ENCODE results near the gene OSGEPL1.
A peak's percentile ranks its signal among the peaks of the same experiment; 100 is the strongest.
"Not testable (repeated sequence)": the region's sequence is repeated elsewhere in the genome, so short reads cannot be mapped to it uniquely, and the experiment has no call there.

The OSGEPL1 gene

DNA sequence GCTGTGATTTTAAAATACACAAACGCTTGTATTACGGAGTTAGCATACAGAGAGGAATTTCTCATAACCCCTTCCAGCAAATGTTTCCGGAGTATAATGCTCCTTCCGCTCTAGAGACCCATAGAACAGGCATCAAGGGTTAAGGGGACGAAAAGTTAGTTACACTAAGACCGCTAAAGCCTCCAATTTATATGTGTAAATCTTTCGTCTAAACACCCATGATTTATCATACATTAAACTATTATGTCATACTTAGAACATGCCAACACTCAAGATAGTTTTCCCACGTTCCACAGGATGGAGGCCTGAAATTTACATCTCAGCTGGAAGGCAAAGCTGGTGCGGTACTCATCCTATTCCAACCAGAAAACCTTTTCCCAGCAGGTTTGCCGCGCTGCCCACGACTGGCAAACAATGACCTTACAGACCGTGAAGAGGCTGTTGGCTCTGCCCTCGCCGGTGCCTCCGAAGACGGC is 20.9 kb upstream of the OSGEPL1 start:
- Histone ChIP-seq H3K4me1 (ENCODE audit: insufficient read depth, low read length) (peaks cover 4% of the 10 kb centered on the region), H3K27me3 (ENCODE audit: insufficient read depth, low read length) (no peaks in the 10 kb centered on the region), H3K9me3 (ENCODE audit: insufficient read depth, low read depth, low read length) (no peaks in the 10 kb centered on the region), H3K36me3 (ENCODE audit: insufficient read depth, low read length) (peaks cover 60% of the 10 kb centered on the region), H3K4me3 (ENCODE audit: low read length) (peak overlapping the region; percentile 90), H3K9ac (ENCODE audit: low read depth, low read length) (peak overlapping the region; percentile 97), H3K27ac (ENCODE audit: low read depth, low read length) (peak overlapping the region; percentile 92)
- 0% methylated on average over 17 of the region's 17 CpGs for WGBS

DNA sequence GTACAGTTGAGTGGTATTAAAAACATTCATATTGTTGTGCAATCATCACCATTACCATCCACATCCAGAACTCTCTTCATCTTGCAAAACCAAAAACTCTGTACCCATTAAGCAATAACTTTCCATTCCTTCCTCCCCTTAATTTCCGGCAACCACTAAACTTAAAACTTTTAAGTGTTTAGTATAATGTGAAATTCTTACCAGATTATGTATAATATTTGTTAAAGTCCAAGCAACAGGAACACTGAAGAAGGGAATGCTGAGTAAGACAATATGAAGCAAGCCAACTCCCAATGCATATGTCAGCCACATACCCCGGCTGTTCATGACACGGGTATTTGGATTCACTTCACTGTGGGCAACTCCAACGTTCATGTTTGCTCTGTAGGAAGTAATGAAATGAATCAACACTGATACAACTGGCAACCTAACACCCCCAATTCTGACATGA is 19.7 kb upstream of the OSGEPL1 start:
- H3K27me3 ChIP-seq (ENCODE audit: insufficient read depth, low read length) = no peaks in the 10 kb centered on the region
- WGBS = 93% methylated on average over 3 of the region's 4 CpGs
- no peak overlapping the region; the same call in 1 of the 2 replicates for H3K9ac ChIP-seq (ENCODE audit: low read depth, low read length)
- H3K4me1 ChIP-seq (ENCODE audit: insufficient read depth, low read length) = peaks cover 4% of the 10 kb centered on the region
- H3K36me3 ChIP-seq (ENCODE audit: insufficient read depth, low read length) = peaks cover 61% of the 10 kb centered on the region
- peak overlapping the region; percentile 90 for H3K4me3 ChIP-seq (ENCODE audit: low read length)
- no peak overlapping the region for H3K27ac ChIP-seq (ENCODE audit: low read depth, low read length)
- H3K9me3 ChIP-seq (ENCODE audit: insufficient read depth, low read depth, low read length) = no peaks in the 10 kb centered on the region

DNA sequence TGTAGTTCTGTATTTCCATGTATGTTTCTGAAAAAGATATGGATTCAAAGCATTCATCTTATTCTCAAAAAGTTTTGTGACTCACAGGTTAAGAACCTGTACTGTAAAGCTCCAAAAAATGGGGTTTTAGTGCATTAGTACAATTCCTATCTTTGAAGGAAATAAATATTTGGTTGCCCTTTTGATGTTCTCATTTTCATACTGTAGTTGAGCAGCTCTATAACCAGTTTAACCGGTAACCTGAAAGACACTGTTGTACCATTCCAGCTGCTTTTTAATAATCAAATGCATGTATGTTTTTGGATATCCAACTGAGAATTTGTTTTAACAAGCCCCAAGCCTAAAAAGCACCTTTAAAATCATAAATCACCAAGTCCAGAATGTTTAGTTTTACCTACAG is 9.6 kb upstream of the OSGEPL1 start:
- Histone ChIP-seq H3K27ac (ENCODE audit: low read depth, low read length) (no peak overlapping the region), H3K9me3 (ENCODE audit: insufficient read depth, low read depth, low read length) (no peaks in the 10 kb centered on the region), H3K9ac (ENCODE audit: low read depth, low read length) (no peak overlapping the region), H3K4me3 (ENCODE audit: low read length) (no peak overlapping the region), H3K4me1 (ENCODE audit: insufficient read depth, low read length) (no peaks in the 10 kb centered on the region), H3K36me3 (ENCODE audit: insufficient read depth, low read length) (peaks cover 97% of the 10 kb centered on the region), H3K27me3 (ENCODE audit: insufficient read depth, low read length) (no peaks in the 10 kb centered on the region)
- WGBS = no CpG with 5 or more reads among the region's 1 CpG

DNA sequence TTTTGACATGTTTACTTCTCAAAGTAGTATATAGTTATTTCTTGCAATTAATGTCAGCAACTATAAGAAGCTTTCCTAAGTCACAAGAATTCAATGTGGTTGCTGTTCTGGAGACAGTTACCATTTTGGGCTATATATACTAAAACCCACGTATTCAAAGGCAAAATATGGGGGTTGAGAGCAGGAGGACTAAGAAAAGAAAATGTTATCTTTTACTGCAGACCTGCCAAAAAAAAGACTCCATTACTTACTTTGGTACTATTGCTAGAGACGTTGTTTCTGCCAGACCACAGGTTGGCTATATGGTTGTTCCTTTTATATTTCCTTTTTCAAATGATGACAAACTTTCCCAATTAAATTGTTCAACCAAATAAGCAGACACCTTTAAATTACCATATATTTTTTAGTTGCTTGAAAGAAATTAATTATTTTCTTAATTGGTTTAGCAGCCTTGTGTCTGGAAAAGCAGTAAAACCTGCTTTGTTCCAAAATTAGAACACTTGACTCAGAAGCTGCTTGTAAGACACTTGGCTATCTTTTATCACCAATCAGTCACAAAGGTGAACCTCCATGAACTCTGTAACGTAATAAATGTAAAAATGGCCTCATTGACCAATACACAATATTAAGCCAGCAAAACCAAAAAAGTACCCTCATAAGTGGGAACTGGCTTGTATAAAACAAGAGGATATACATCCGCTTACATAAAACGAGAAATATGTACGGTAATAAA is 8.2 kb upstream of the OSGEPL1 start:
- WGBS = 100% methylated on average over 2 of the region's 6 CpGs
- no peaks in the 10 kb centered on the region for H3K9me3 ChIP-seq (ENCODE audit: insufficient read depth, low read depth, low read length)
- peaks cover 88% of the 10 kb centered on the region for H3K36me3 ChIP-seq (ENCODE audit: insufficient read depth, low read length)
- no peak overlapping the region for H3K27ac ChIP-seq (ENCODE audit: low read depth, low read length)
- no peaks in the 10 kb centered on the region for H3K4me1 ChIP-seq (ENCODE audit: insufficient read depth, low read length)
- H3K4me3 ChIP-seq (ENCODE audit: low read length) = no peak overlapping the region
- no peak overlapping the region for H3K9ac ChIP-seq (ENCODE audit: low read depth, low read length)
- H3K27me3 ChIP-seq (ENCODE audit: insufficient read depth, low read length) = no peaks in the 10 kb centered on the region

DNA sequence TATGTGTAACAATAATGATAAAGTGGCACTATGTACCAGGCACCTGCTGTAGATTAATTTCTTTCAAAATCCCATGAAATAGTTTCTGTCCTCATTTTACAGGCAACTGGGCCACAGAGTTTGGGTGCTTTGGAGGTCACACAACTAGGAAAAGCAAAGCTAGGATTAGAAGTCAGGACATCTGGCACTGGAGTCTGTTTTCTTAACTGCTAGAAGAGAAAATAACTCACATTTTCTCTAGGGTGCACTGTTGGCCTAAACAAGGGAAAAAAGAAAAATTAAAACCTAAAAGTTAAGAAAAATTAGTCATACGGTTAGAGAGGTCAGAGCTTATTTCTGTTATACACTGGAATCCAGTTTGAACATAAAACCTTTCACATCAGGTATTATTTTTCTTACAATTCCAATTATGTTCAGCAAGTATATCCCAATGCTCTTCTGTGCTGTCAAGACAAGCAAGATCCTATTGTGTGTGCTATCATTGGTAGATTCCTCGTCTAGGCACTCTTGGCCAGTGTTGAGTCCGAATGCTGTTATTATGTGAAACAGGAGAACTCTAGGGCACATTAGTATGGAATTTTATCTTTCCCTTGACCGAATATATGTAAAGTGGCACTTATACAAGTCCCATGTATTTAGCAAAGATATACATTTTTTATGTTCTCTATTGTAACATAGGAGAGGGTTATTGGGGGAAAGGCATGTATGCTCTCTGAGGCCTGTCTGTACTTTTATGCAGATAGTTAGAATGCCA is 1.5 kb upstream of the OSGEPL1 start:
- Histone ChIP-seq H3K4me1 (ENCODE audit: insufficient read depth, low read length) (peaks cover 6% of the 10 kb centered on the region; the same call in 1 of the 2 replicates), H3K27me3 (ENCODE audit: insufficient read depth, low read length) (no peaks in the 10 kb centered on the region), H3K4me3 (ENCODE audit: low read length) (peak overlapping the region; percentile 78), H3K27ac (ENCODE audit: low read depth, low read length) (no peak overlapping the region), H3K36me3 (ENCODE audit: insufficient read depth, low read length) (peaks cover 23% of the 10 kb centered on the region), H3K9ac (ENCODE audit: low read depth, low read length) (peak overlapping the region; percentile 90; the same call in 1 of the 2 replicates), H3K9me3 (ENCODE audit: insufficient read depth, low read depth, low read length) (no peaks in the 10 kb centered on the region)
- WGBS = 91% methylated on average over 4 of the region's 4 CpGs

DNA sequence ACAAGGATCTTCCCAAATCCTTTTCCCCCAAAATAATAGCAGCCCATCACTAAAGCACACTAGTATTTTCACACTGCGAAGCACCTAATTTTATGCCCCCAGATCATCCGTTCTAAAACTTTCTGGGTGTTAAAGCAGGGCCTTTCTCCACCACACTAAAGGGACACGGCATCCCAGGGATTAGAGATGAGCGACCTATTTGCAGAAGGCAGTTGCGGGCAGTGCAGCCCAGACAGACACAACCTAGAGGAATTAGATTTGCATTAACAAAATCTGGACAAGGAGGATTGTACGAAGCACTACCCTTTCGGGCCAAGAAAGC is 402 bp downstream of the OSGEPL1 start:
- Histone ChIP-seq H3K36me3 (ENCODE audit: insufficient read depth, low read length) (peaks cover 6% of the 10 kb centered on the region), H3K9me3 (ENCODE audit: insufficient read depth, low read depth, low read length) (no peaks in the 10 kb centered on the region), H3K4me3 (ENCODE audit: low read length) (peak overlapping the region; percentile 78), H3K27ac (ENCODE audit: low read depth, low read length) (peak overlapping the region; percentile 89), H3K4me1 (ENCODE audit: insufficient read depth, low read length) (peaks cover 6% of the 10 kb centered on the region; the same call in 1 of the 2 replicates), H3K27me3 (ENCODE audit: insufficient read depth, low read length) (no peaks in the 10 kb centered on the region), H3K9ac (ENCODE audit: low read depth, low read length) (peak overlapping the region; percentile 90)
- 2% methylated on average over 7 of the region's 7 CpGs for WGBS

DNA sequence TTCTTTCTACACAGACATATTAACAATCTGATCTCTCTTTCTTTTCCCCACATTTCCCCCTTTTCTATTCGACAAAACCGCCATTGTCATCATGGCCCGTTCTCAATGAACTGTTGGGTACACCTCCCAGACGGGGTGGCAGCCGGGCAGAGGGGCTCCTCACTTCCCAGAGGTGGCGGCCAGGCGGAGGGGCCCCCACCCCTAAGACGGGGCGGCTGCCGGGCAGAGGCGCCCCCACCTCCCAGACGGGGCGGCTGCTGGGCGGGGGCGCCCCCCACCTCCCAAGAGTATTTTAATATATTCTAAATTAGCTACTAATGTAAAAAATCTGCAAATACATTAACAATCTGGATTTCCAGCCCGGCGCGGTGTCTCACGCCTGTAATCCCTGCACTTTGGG is 2.4 kb downstream of the OSGEPL1 start:
- H3K9me3 ChIP-seq (ENCODE audit: insufficient read depth, low read depth, low read length) = not testable (repeated sequence)
- WGBS = 92% methylated on average over 15 of the region's 19 CpGs

DNA sequence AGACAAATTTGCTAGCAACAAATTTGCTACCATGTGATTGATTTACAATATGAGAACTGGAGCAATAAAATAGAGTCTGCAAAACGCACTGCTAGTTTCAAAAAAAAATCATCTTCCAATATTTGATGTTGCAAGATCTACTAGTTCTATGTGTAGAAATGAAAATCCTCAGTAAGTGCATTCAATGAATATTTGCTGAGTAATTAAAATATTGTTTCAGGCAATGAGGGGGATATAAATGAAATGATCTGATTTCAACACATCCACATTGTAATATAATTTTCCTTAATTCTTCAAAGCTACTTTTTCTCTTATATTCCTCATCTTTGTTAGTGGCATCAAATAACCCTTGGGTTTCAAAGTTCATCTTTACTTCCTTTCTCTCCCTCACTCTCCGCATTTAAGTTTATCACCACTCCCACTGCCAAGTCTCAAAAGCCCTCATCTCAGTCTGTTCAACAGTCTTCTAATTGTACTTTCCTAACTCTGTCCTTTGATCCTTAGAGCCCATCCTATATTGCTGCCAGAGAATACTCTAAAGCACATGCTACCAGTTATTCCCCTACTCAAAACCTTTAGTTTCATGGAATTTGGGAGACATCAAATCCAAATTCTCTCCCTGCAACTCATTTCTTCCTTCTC is 6.2 kb downstream of the OSGEPL1 start:
- WGBS = 62% methylated on average over 2 of the region's 2 CpGs
- no peak overlapping the region for H3K4me3 ChIP-seq (ENCODE audit: low read length)
- H3K4me1 ChIP-seq (ENCODE audit: insufficient read depth, low read length) = no peaks in the 10 kb centered on the region; the same call in 1 of the 2 replicates
- peaks cover 37% of the 10 kb centered on the region for H3K36me3 ChIP-seq (ENCODE audit: insufficient read depth, low read length)
- no peaks in the 10 kb centered on the region for H3K9me3 ChIP-seq (ENCODE audit: insufficient read depth, low read depth, low read length)
- H3K27ac ChIP-seq (ENCODE audit: low read depth, low read length) = no peak overlapping the region
- H3K9ac ChIP-seq (ENCODE audit: low read depth, low read length) = no peak overlapping the region
- H3K27me3 ChIP-seq (ENCODE audit: insufficient read depth, low read length) = no peaks in the 10 kb centered on the region

More for the DNA sequence above, 2.4 kb downstream of the OSGEPL1 start:
- H3K27ac ChIP-seq (ENCODE audit: low read depth, low read length); H3K36me3 ChIP-seq (ENCODE audit: insufficient read depth, low read length); H3K27me3 ChIP-seq (ENCODE audit: insufficient read depth, low read length); H3K9ac ChIP-seq (ENCODE audit: low read depth, low read length); H3K4me3 ChIP-seq (ENCODE audit: low read length); H3K4me1 ChIP-seq (ENCODE audit: insufficient read depth, low read length): not testable (repeated sequence)

DNA sequence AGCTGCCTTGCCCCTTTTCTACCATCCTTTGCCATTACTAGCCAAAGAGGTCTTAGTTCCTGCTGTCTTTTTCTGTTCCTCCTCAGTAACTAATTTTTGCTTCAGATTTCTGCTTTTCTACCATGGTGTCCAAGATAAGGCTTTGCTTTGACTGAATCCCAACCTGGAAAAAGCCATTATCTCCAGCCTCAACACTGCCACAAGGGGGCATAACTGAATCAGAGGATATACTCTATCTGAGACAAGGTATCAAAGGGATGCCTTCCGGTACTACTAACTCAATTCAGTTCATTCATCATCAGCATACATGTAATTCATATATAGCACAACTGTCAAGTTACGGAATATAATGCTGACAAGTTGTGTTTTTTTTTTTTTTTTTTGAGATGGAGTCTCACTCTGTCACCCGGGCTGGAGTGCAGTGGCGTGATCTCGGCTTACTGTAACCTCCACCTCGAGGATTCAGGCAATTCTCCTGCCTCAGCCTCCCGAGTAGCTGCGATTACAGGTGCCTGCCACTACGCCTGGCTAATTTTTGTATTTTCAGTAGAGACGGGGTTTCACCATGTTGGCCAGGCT is 11.4 kb downstream of the OSGEPL1 start:
- H3K27ac ChIP-seq (ENCODE audit: low read depth, low read length) = no peak overlapping the region
- no peak overlapping the region for H3K4me3 ChIP-seq (ENCODE audit: low read length)
- H3K27me3 ChIP-seq (ENCODE audit: insufficient read depth, low read length) = no peaks in the 10 kb centered on the region
- 87% methylated on average over 10 of the region's 10 CpGs for WGBS
- H3K4me1 ChIP-seq (ENCODE audit: insufficient read depth, low read length) = no peaks in the 10 kb centered on the region
- peaks cover 77% of the 10 kb centered on the region for H3K36me3 ChIP-seq (ENCODE audit: insufficient read depth, low read length)
- H3K9me3 ChIP-seq (ENCODE audit: insufficient read depth, low read depth, low read length) = no peaks in the 10 kb centered on the region
- H3K9ac ChIP-seq (ENCODE audit: low read depth, low read length) = no peak overlapping the region

DNA sequence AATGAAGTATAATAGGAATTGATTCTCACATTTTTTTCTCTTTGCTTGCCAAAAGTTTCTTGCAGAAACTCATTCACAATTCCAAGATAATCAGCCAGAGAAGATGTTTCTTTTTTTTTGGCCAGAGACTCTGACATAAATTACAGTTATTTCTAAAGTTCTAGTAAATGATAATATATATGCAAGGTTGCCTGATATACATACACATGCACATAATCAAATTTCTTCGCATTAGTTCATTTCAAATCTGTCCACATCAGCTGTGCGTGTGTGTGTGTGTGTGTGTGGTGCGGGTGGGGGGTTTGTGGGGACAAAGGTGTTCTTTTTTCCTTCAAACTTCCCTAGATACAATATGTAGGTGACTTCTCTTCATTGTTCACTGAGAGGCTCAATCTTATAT is 33.2 kb downstream of the OSGEPL1 start:
- no peaks in the 10 kb centered on the region for H3K27me3 ChIP-seq (ENCODE audit: insufficient read depth, low read length)
- WGBS = no CpG with 5 or more reads among the region's 3 CpGs
- no peaks in the 10 kb centered on the region for H3K4me1 ChIP-seq (ENCODE audit: insufficient read depth, low read length)
- H3K4me3 ChIP-seq (ENCODE audit: low read length) = no peak overlapping the region
- no peaks in the 10 kb centered on the region for H3K9me3 ChIP-seq (ENCODE audit: insufficient read depth, low read depth, low read length)
- H3K36me3 ChIP-seq (ENCODE audit: insufficient read depth, low read length) = no peaks in the 10 kb centered on the region
- no peak overlapping the region for H3K27ac ChIP-seq (ENCODE audit: low read depth, low read length)
- H3K9ac ChIP-seq (ENCODE audit: low read depth, low read length) = no peak overlapping the region

DNA sequence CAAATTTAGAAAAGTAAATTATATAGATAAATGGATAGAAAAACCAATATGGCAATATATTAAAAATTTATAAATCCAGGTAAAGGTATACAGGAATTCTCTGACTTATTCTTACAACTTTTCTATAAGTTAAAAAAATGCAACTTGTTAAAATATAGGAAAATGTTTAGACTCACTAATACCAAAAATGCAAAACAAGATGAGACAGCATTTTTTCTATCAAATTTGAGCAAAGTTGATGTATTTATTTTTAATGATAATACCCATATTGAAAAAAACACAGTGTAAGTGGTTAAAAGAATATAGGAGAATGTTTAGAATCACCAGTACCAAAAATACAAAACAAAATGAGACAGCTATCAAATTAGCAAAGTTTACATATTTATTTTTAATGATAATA is 35.7 kb downstream of the OSGEPL1 start:
- no peak overlapping the region for H3K27ac ChIP-seq (ENCODE audit: low read depth, low read length)
- H3K27me3 ChIP-seq (ENCODE audit: insufficient read depth, low read length) = no peaks in the 10 kb centered on the region
- no peak overlapping the region for H3K4me3 ChIP-seq (ENCODE audit: low read length)
- H3K9me3 ChIP-seq (ENCODE audit: insufficient read depth, low read depth, low read length) = no peaks in the 10 kb centered on the region
- no peaks in the 10 kb centered on the region for H3K36me3 ChIP-seq (ENCODE audit: insufficient read depth, low read length)
- no peak overlapping the region for H3K9ac ChIP-seq (ENCODE audit: low read depth, low read length)
- no peaks in the 10 kb centered on the region for H3K4me1 ChIP-seq (ENCODE audit: insufficient read depth, low read length)

Measured in HUES64 (cell line).